ENCODE data around the gene TRAF3IP1. TPM values are rescaled to one million over a fixed set of nuclear protein-coding genes. Genes with fewer than 3 reads are reported as not detected.

Gene TRAF3IP1
- total and polyA plus RNA-seq, 2 of the 13 experiments (the other 11 are each of a cell fraction or from before 2014, with no cell fraction given), result 4.1 to 12.9 TPM

DNA sequence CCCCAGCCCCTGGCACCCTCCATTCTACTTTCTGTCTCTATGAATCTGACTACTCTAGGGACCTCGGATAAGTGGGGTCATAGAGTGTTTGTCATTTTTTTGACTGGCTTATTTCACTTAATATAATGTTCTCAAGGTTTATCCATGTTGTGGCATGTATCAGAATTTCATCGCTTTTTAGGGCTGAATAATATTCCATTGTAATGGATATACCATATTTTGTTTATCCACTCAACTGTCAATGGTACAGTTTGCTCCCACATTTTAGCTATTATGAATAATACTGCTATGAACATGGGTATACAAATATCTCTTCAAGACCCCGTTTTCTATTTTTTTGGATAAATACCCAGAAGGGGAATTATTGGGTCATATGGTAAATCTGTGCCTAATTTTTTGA lies 7.4 kb downstream of the TRAF3IP1 start (continued):
- TF ChIP-seq, protein P1, sequence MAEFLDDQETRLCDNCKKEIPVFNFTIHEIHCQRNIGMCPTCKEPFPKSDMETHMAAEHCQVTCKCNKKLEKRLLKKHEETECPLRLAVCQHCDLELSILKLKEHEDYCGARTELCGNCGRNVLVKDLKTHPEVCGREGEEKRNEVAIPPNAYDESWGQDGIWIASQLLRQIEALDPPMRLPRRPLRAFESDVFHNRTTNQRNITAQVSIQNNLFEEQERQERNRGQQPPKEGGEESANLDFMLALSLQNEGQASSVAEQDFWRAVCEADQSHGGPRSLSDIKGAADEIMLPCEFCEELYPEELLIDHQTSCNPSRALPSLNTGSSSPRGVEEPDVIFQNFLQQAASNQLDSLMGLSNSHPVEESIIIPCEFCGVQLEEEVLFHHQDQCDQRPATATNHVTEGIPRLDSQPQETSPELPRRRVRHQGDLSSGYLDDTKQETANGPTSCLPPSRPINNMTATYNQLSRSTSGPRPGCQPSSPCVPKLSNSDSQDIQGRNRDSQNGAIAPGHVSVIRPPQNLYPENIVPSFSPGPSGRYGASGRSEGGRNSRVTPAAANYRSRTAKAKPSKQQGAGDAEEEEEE (CRISPR knock-in tag; IDR thresholded peaks at IDR 0.05; ENCODE audit: borderline replicate concordance), result no peak
- TF ChIP-seq ZEB1 (IDR thresholded peaks at IDR 0.05; ENCODE audit: insufficient replicate concordance, low read depth), result no peak
- TF ChIP-seq ZNF614 (CRISPR knock-in tag; IDR thresholded peaks at IDR 0.05; ENCODE audit: borderline replicate concordance), result no peak
- TF ChIP-seq, protein P2, sequence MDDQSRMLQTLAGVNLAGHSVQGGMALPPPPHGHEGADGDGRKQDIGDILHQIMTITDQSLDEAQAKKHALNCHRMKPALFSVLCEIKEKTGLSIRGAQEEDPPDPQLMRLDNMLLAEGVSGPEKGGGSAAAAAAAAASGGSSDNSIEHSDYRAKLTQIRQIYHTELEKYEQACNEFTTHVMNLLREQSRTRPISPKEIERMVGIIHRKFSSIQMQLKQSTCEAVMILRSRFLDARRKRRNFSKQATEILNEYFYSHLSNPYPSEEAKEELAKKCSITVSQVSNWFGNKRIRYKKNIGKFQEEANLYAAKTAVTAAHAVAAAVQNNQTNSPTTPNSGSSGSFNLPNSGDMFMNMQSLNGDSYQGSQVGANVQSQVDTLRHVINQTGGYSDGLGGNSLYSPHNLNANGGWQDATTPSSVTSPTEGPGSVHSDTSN (CRISPR knock-in tag; IDR thresholded peaks at IDR 0.05; ENCODE audit: borderline replicate concordance), result no peak
- no peak for TF ChIP-seq ETV5 (CRISPR knock-in tag; IDR thresholded peaks at IDR 0.05; ENCODE audit: borderline replicate concordance)
- TF ChIP-seq ZNF674 (CRISPR knock-in tag; IDR thresholded peaks at IDR 0.05; ENCODE audit: low read depth), result no peak
- no peak for TF ChIP-seq ATRX (CRISPR knock-in tag; IDR thresholded peaks at IDR 0.05; ENCODE audit: borderline replicate concordance)
- TF ChIP-seq ZFAT (CRISPR knock-in tag; conservative IDR thresholded peaks at IDR 0.05), result no peak
- no peak for TF ChIP-seq NCOR1 (IDR thresholded peaks at IDR 0.05; ENCODE audit: borderline replicate concordance, low read length)
- TF ChIP-seq FOXC1 (CRISPR knock-in tag; IDR thresholded peaks at IDR 0.05; ENCODE audit: borderline replicate concordance), result no peak

DNA sequence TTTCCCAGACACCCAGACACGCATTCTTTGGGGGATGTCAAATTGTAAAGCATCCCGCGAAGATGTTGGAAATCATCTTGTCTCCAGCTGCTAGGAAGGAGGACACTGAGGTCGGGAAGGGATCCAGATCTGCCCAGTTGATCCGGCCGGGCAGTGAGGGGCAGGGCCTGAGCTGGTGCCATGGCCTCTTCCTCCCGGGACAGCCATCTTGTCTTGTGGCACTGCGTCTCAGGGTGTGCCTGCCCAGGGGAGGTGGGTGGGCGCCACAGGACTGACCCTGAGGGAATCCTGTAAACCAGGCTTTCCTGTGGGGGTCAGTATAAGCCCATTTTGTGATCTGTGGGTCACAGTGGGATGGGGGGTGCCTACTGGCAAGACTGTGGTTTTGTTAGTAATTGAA lies 10.1 kb downstream of the TRAF3IP1 start:
- 98% methylated on average over 9 of the region's 9 CpGs for WGBS (ENCODE audit: low lambda C conversion rate)
- Histone ChIP-seq H3K27ac (ENCODE audit: extremely low read length, insufficient read depth, low read length) (no peak overlapping the region), H3K9me3 (ENCODE audit: low read length) (no peaks in the 10 kb centered on the region), H3K4me3 (replicated peaks in 1 of 3; ENCODE audit: insufficient read depth in 1 of 3, low read depth in 2 of 3, low read length in 3 of 3) (no peak overlapping the region), H3K79me2 (ENCODE audit: insufficient read depth, low read length) (no peaks in the 10 kb centered on the region), H3K27me3 (ENCODE audit: control insufficient read depth in 1 of 2, insufficient read depth in 2 of 2, low read length in 2 of 2) (no peaks in the 10 kb centered on the region), H3K4me2 (ENCODE audit: low read depth, low read length) (no peak overlapping the region), H3K9ac (ENCODE audit: insufficient read depth, low read depth, low read length) (no peak overlapping the region), H4K20me1 (ENCODE audit: insufficient read depth, low read length) (no peaks in the 10 kb centered on the region), H2AFZ (ENCODE audit: low read length) (no peak overlapping the region), H3K36me3 (replicated peaks in 1 of 2; ENCODE audit: control insufficient read depth in 1 of 2, insufficient read depth in 2 of 2, low read length in 2 of 2) (peaks cover 12 to 57% of the 10 kb centered on the region in 2 experiments), H3K4me1 (ENCODE audit: insufficient read depth, low read length) (no peaks in the 10 kb centered on the region)
- FAIRE-seq (no peak), ATAC-seq (no peak), DNase-seq (ENCODE audit: low spot score) (no peak)
- TF ChIP-seq SKI (IDR thresholded peaks at IDR 0.05; ENCODE audit: partially characterized antibody) (no peak), NFRKB (IDR thresholded peaks at IDR 0.05) (no peak), ZNF225 (CRISPR knock-in tag; IDR thresholded peaks at IDR 0.05) (no peak)
- TF ChIP-seq, protein P3, sequence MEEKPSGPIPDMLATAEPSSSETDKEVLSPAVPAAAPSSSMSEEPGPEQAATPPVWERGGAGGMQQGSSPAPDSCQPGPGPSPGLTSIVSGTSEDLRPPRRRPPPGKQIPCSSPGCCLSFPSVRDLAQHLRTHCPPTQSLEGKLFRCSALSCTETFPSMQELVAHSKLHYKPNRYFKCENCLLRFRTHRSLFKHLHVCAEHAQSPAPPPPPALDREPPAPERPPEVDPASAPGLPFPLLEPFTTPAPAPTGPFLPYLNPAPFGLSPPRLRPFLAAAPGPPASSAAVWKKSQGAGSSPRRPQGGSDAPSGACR (CRISPR knock-in tag; IDR thresholded peaks at IDR 0.05), result no peak
- TF ChIP-seq, protein P4, sequence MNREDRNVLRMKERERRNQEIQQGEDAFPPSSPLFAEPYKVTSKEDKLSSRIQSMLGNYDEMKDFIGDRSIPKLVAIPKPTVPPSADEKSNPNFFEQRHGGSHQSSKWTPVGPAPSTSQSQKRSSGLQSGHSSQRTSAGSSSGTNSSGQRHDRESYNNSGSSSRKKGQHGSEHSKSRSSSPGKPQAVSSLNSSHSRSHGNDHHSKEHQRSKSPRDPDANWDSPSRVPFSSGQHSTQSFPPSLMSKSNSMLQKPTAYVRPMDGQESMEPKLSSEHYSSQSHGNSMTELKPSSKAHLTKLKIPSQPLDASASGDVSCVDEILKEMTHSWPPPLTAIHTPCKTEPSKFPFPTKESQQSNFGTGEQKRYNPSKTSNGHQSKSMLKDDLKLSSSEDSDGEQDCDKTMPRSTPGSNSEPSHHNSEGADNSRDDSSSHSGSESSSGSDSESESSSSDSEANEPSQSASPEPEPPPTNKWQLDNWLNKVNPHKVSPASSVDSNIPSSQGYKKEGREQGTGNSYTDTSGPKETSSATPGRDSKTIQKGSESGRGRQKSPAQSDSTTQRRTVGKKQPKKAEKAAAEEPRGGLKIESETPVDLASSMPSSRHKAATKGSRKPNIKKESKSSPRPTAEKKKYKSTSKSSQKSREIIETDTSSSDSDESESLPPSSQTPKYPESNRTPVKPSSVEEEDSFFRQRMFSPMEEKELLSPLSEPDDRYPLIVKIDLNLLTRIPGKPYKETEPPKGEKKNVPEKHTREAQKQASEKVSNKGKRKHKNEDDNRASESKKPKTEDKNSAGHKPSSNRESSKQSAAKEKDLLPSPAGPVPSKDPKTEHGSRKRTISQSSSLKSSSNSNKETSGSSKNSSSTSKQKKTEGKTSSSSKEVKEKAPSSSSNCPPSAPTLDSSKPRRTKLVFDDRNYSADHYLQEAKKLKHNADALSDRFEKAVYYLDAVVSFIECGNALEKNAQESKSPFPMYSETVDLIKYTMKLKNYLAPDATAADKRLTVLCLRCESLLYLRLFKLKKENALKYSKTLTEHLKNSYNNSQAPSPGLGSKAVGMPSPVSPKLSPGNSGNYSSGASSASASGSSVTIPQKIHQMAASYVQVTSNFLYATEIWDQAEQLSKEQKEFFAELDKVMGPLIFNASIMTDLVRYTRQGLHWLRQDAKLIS (CRISPR knock-in tag; IDR thresholded peaks at IDR 0.05), result no peak
- POLR2A ChIA-PET, result no interaction called here
- in situ Hi-C loops (cut with HindIII; ENCODE audit: extremely low pct_ligation_motif_present, low pct_unique_long_range_greater_than_20kb), result no loop called here
- BruUV-seq (replicated peaks), result no TSS peak
- intact Hi-C loops (cut with micrococcal nuclease; ENCODE audit: unreplicated experiment), result no loop called here
- CTCF ChIA-PET (ENCODE audit: low intra/inter-chr PET ratio, low total read pairs), result no interaction called here
